Measurements from ENCODE around the gene USP22. TPM values are rescaled to one million over a fixed set of nuclear protein-coding genes. Genes with fewer than 3 reads are reported as not detected.
"Not testable (repeated sequence)": the region's sequence is repeated elsewhere in the genome, so short reads cannot be mapped to it uniquely, and the experiment has no call there.

USP22 gene
- total and polyA plus RNA-seq, 8 donors = 22.7 to 102 (median 75.5) TPM

- no peak for TF ChIP-seq CTCF (IDR thresholded peaks at IDR 0.05)
- DNase-seq = no peak
- FAIRE-seq = no peak
- Histone ChIP-seq H3K27me3 (no peaks in the 10 kb centered on the region), H3K27ac (no peak overlapping the region), H3K4me3 (no peak overlapping the region), H3K4me1 (no peaks in the 10 kb centered on the region), H3K36me3 (no peaks in the 10 kb centered on the region), H3K9me3 (no peaks in the 10 kb centered on the region)
- 74 to 79% methylated on average over 32 of the region's 32 CpGs for WGBS, 2 donors
- intact Hi-C loops (cut with DNase I) = no loop called here
- ATAC-seq = no peak
Observed at GRCh38 chr17:21085707-21086106, 42.9 kb upstream of the USP22 start.

- H3K36me3 ChIP-seq; ATAC-seq; H3K4me3 ChIP-seq; H3K27ac ChIP-seq; H3K9me3 ChIP-seq; H3K27me3 ChIP-seq; DNase-seq; H3K4me1 ChIP-seq; intact Hi-C loops (cut with DNase I); FAIRE-seq: not testable (repeated sequence)
- 76 to 83% methylated on average over 1 of the region's 1 CpG for WGBS, 2 donors
Observed at GRCh38 chr17:21085280-21085679, 42.5 kb upstream of the USP22 start.

- no peaks in the 10 kb centered on the region for H3K36me3 ChIP-seq
- no peak for FAIRE-seq
- 64 to 77% methylated on average over 5 of the region's 5 CpGs for WGBS, 2 donors
- H3K27me3 ChIP-seq = no peaks in the 10 kb centered on the region
- ATAC-seq = no peak
- no peaks in the 10 kb centered on the region for H3K4me1 ChIP-seq
- no peak for TF ChIP-seq CTCF (IDR thresholded peaks at IDR 0.05)
- no peak overlapping the region for H3K27ac ChIP-seq
- DNase-seq = no peak
- H3K9me3 ChIP-seq = no peaks in the 10 kb centered on the region
- intact Hi-C loops (cut with DNase I) = no loop called here
- H3K4me3 ChIP-seq = no peak overlapping the region
Observed at GRCh38 chr17:21082001-21082436, 39.2 kb upstream of the USP22 start.

- Histone ChIP-seq H3K27ac (no peak overlapping the region), H3K9me3 (no peaks in the 10 kb centered on the region), H3K4me1 (no peaks in the 10 kb centered on the region), H3K36me3 (no peaks in the 10 kb centered on the region), H3K27me3 (no peaks in the 10 kb centered on the region), H3K4me3 (no peak overlapping the region)
- intact Hi-C loops (cut with DNase I) = no loop called here
- DNase-seq (no peak), ATAC-seq (no peak), FAIRE-seq (no peak)
- no peak for TF ChIP-seq CTCF (IDR thresholded peaks at IDR 0.05)
- WGBS, 2 donors = 63 to 69% methylated on average over 7 of the region's 7 CpGs
Observed at GRCh38 chr17:21079196-21079595, 36.4 kb upstream of the USP22 start.

- no peaks in the 10 kb centered on the region for H3K36me3 ChIP-seq
- DNase-seq = no peak
- no peak for TF ChIP-seq CTCF (IDR thresholded peaks at IDR 0.05)
- no peak overlapping the region for H3K27ac ChIP-seq
- H3K4me1 ChIP-seq = no peaks in the 10 kb centered on the region
- intact Hi-C loops (cut with DNase I) = no loop called here
- WGBS, 2 donors = 68 to 77% methylated on average over 11 of the region's 11 CpGs
- H3K27me3 ChIP-seq = no peaks in the 10 kb centered on the region
- no peaks in the 10 kb centered on the region for H3K9me3 ChIP-seq
- no peak for ATAC-seq
- no peak for FAIRE-seq
- H3K4me3 ChIP-seq = no peak overlapping the region
Observed at GRCh38 chr17:21078016-21078780, 35.4 kb upstream of the USP22 start.

All from pancreas (tissue), 10 donors.